A204.1 (cell line): ENCODE measurements around the gene GRM4.

Source experiments
- FAIRE-seq: peaks from 2 replicates; lab custom pipeline; 2012; peaks lifted over from hg19 to GRCh38; lab: Jason Lieb, UNC

Gene GRM4

GRCh38 chr6:34082864-34083626 lies 62.8 kb downstream of the GRM4 start:
- FAIRE-seq = no peak

GRCh38 chr6:34082348-34082747 lies 63.5 kb downstream of the GRM4 start:
- FAIRE-seq = no peak

GRCh38 chr6:34080357-34080756 lies 65.5 kb downstream of the GRM4 start:
- no peak for FAIRE-seq

- no peak for FAIRE-seq
These were observed 66.0 kb downstream of the GRM4 start for GRCh38 chr6:34079899-34080298.

GRCh38 chr6:34075906-34076305 lies 70.0 kb downstream of the GRM4 start:
- FAIRE-seq = no peak

GRCh38 chr6:34074064-34074742 lies 71.7 kb downstream of the GRM4 start:
- FAIRE-seq = no peak

- FAIRE-seq = no peak
These were observed 72.3 kb downstream of the GRM4 start for GRCh38 chr6:34073540-34073939.

- FAIRE-seq = no peak
These were observed 73.2 kb downstream of the GRM4 start for GRCh38 chr6:34072727-34073126.

GRCh38 chr6:34071884-34072379 lies 74.0 kb downstream of the GRM4 start:
- no peak for FAIRE-seq

- no peak for FAIRE-seq
These were observed 74.6 kb downstream of the GRM4 start for GRCh38 chr6:34071136-34071883.

- no peak for FAIRE-seq
These were observed 75.4 kb downstream of the GRM4 start for GRCh38 chr6:34070315-34071135.

GRCh38 chr6:34068462-34069044 lies 77.3 kb downstream of the GRM4 start:
- no peak for FAIRE-seq

GRCh38 chr6:34067814-34068213 lies 78.1 kb downstream of the GRM4 start:
- FAIRE-seq = no peak

- FAIRE-seq = no peak
These were observed 78.8 kb downstream of the GRM4 start for GRCh38 chr6:34066772-34067770.

- FAIRE-seq = no peak
These were observed 79.7 kb downstream of the GRM4 start for GRCh38 chr6:34066218-34066571.

GRCh38 chr6:34065466-34066217 lies 80.2 kb downstream of the GRM4 start:
- no peak for FAIRE-seq

GRCh38 chr6:34064675-34065074 lies 81.2 kb downstream of the GRM4 start:
- no peak for FAIRE-seq

GRCh38 chr6:34063651-34064050 lies 82.2 kb downstream of the GRM4 start:
- no peak for FAIRE-seq

GRCh38 chr6:34062815-34063214 lies 83.1 kb downstream of the GRM4 start:
- FAIRE-seq = no peak

GRCh38 chr6:34062156-34062555 lies 83.7 kb downstream of the GRM4 start:
- no peak for FAIRE-seq
